Stimulated activated naive CD8-positive, alpha-beta T cell treated with anti-CD3 and anti-CD28 coated beads, Interleukin-15, amount 100 ng/mL, for 72 hours (primary cell): ENCODE results near the gene PGF.
"Not testable (repeated sequence)": the region's sequence is repeated elsewhere in the genome, so short reads cannot be mapped to it uniquely, and the experiment has no call there.

ENCODE experiments used
- ATAC-seq: fragments of 150-1000 bp; cut with Tn5 transposase; 2 replicates; pipeline ENCODE4 v1.10.0; 2021; ENCODE audit warnings: mild to moderate bottlenecking, moderate library complexity
- DNase-seq, 2 donors: peaks; one replicate each; pipeline ENCODE4 v3.0.0; 2021 to 2022
- H3K27ac Mint-ChIP-seq, 2 donors: one replicate each; pipeline ENCODE4 v1.8.0; 2022; ENCODE audit warnings: mild to moderate bottlenecking in 2 of 2, mixed read lengths in 2 of 2, moderate library complexity in 2 of 2
- H3K27me3 Mint-ChIP-seq: one replicate; pipeline ENCODE4 v1.8.0; 2022; ENCODE audit warnings: mixed read lengths
- H3K4me1 Mint-ChIP-seq: one replicate; pipeline ENCODE4 v1.8.0; 2022; ENCODE audit warnings: mild to moderate bottlenecking, mixed read lengths
- H3K4me3 Mint-ChIP-seq, 2 donors: one replicate each; pipeline ENCODE4 v1.8.0; 2022; ENCODE audit warnings: mild to moderate bottlenecking in 2 of 2, mixed read lengths in 2 of 2, moderate library complexity in 1 of 2
- H3K9me3 Mint-ChIP-seq, 2 donors: one replicate each; pipeline ENCODE4 v1.8.0; 2022; ENCODE audit warnings: mixed read lengths in 2 of 2

PGF gene

GRCh38 chr14:74942181-74942580, 13.2 kb downstream of the PGF start:
- Mint-ChIP-seq H3K9me3 (peaks cover 0 to 8% of the 10 kb centered on the region in 2 donors), H3K27ac (peak overlapping the region; percentile 97), H3K4me3 (peak overlapping the region; percentile 77 to 84), H3K27me3 (peaks cover 7% of the 10 kb centered on the region), H3K4me1 (peaks cover 51% of the 10 kb centered on the region)
- DNase-seq (no peak), ATAC-seq (no peak)

- Mint-ChIP-seq H3K4me1 (peaks cover 52% of the 10 kb centered on the region), H3K4me3 (peak overlapping the region; percentile 77 to 84), H3K27ac (peak overlapping the region; percentile 97), H3K27me3 (peaks cover 7% of the 10 kb centered on the region), H3K9me3 (peaks cover 0 to 8% of the 10 kb centered on the region in 2 donors)
- DNase-seq: peak; percentile 48 to 67
- ATAC-seq: peak; percentile 81
These were observed 13.7 kb downstream of the PGF start for GRCh38 chr14:74941676-74942097.

GRCh38 chr14:74940956-74941565, 14.3 kb downstream of the PGF start:
- Mint-ChIP-seq H3K27ac (peak overlapping the region; percentile 97), H3K27me3 (peaks cover 2% of the 10 kb centered on the region), H3K4me1 (peaks cover 46% of the 10 kb centered on the region), H3K9me3 (peaks cover 0 to 8% of the 10 kb centered on the region in 2 donors), H3K4me3 (peak overlapping the region; percentile 77 to 84)
- DNase-seq: no peak
- ATAC-seq: peak; percentile 2

- H3K4me3 Mint-ChIP-seq: no peak overlapping the region
- peaks cover 45% of the 10 kb centered on the region for H3K4me1 Mint-ChIP-seq
- no peak for DNase-seq
- ATAC-seq: no peak
- peaks cover 0 to 8% of the 10 kb centered on the region in 2 donors for H3K9me3 Mint-ChIP-seq
- peaks cover under 1% of the 10 kb centered on the region for H3K27me3 Mint-ChIP-seq
- H3K27ac Mint-ChIP-seq: no peak overlapping the region
These were observed 16.6 kb downstream of the PGF start for GRCh38 chr14:74938531-74939495.

GRCh38 chr14:74937171-74937570, 18.2 kb downstream of the PGF start:
- ATAC-seq (peak; percentile 37), DNase-seq (no peak)
- peaks cover 7% of the 10 kb centered on the region for H3K27me3 Mint-ChIP-seq
- H3K4me1 Mint-ChIP-seq: peaks cover 40% of the 10 kb centered on the region
- no peak overlapping the region for H3K27ac Mint-ChIP-seq
- H3K4me3 Mint-ChIP-seq: no peak overlapping the region
- H3K9me3 Mint-ChIP-seq: peaks cover 0 to 8% of the 10 kb centered on the region in 2 donors

GRCh38 chr14:74936731-74937130, 18.7 kb downstream of the PGF start:
- Mint-ChIP-seq H3K9me3 (peaks cover 0 to 8% of the 10 kb centered on the region in 2 donors), H3K27me3 (peaks cover 7% of the 10 kb centered on the region), H3K4me3 (no peak overlapping the region), H3K4me1 (peaks cover 36% of the 10 kb centered on the region), H3K27ac (no peak overlapping the region)
- DNase-seq (no peak), ATAC-seq (no peak)

- Mint-ChIP-seq H3K4me1 (peaks cover 30% of the 10 kb centered on the region), H3K9me3 (peaks cover 0 to 8% of the 10 kb centered on the region in 2 donors), H3K27ac (no peak overlapping the region), H3K27me3 (peaks cover 7% of the 10 kb centered on the region), H3K4me3 (no peak overlapping the region)
- ATAC-seq: no peak
- DNase-seq: no peak
These were observed 19.2 kb downstream of the PGF start for GRCh38 chr14:74936151-74936550.

- peaks cover 25% of the 10 kb centered on the region for H3K4me1 Mint-ChIP-seq
These were observed 20.1 kb downstream of the PGF start for GRCh38 chr14:74935360-74935680.

GRCh38 chr14:74934476-74935359, 20.7 kb downstream of the PGF start:
- peaks cover 7% of the 10 kb centered on the region for H3K27me3 Mint-ChIP-seq
- no peak for DNase-seq
- H3K9me3 Mint-ChIP-seq: peaks cover 0 to 8% of the 10 kb centered on the region in 2 donors
- peak; percentile 36 for ATAC-seq
- H3K27ac Mint-ChIP-seq: peak overlapping the region in 1 of 2 donors; percentile 54
- H3K4me3 Mint-ChIP-seq: no peak overlapping the region
- peaks cover 20% of the 10 kb centered on the region for H3K4me1 Mint-ChIP-seq

More at GRCh38 chr14:74935360-74935680, 20.1 kb downstream of the PGF start:
- DNase-seq (no peak), ATAC-seq (no peak)
- Mint-ChIP-seq H3K27ac (no peak overlapping the region), H3K9me3 (peaks cover 0 to 8% of the 10 kb centered on the region in 2 donors), H3K4me3 (no peak overlapping the region), H3K27me3 (peaks cover 7% of the 10 kb centered on the region)

GRCh38 chr14:74934041-74934440, 21.4 kb downstream of the PGF start:
- Mint-ChIP-seq H3K4me1 (peaks cover 20% of the 10 kb centered on the region), H3K9me3 (peaks cover 0 to 8% of the 10 kb centered on the region in 2 donors), H3K4me3 (no peak overlapping the region), H3K27me3 (peaks cover 7% of the 10 kb centered on the region), H3K27ac (no peak overlapping the region)
- DNase-seq (no peak), ATAC-seq (no peak)

- H3K4me3 Mint-ChIP-seq: not testable (repeated sequence)
These were observed 22.5 kb downstream of the PGF start for GRCh38 chr14:74932936-74933335.

GRCh38 chr14:74932401-74932901, 22.9 kb downstream of the PGF start:
- DNase-seq: no peak
- peak; percentile 37 for ATAC-seq
- peak overlapping the region; percentile 2 to 16 for H3K4me3 Mint-ChIP-seq

More at GRCh38 chr14:74932936-74933335, 22.5 kb downstream of the PGF start:
- H3K27ac Mint-ChIP-seq, ATAC-seq, DNase-seq, H3K27me3 Mint-ChIP-seq, H3K9me3 Mint-ChIP-seq: not testable (repeated sequence)
- H3K4me1 Mint-ChIP-seq: peaks cover 17% of the 10 kb centered on the region

GRCh38 chr14:74931744-74932143, 23.7 kb downstream of the PGF start:
- H3K4me1 Mint-ChIP-seq, H3K9me3 Mint-ChIP-seq, ATAC-seq, H3K27ac Mint-ChIP-seq, DNase-seq, H3K27me3 Mint-ChIP-seq, H3K4me3 Mint-ChIP-seq: not testable (repeated sequence)

More at GRCh38 chr14:74932401-74932901, 22.9 kb downstream of the PGF start:
- H3K9me3 Mint-ChIP-seq: no peaks in the 10 kb centered on the region
- H3K27ac Mint-ChIP-seq: peak overlapping the region in 1 of 2 donors; percentile 86
- peaks cover 14% of the 10 kb centered on the region for H3K4me1 Mint-ChIP-seq
- peaks cover 7% of the 10 kb centered on the region for H3K27me3 Mint-ChIP-seq

- H3K4me1 Mint-ChIP-seq: peaks cover 9% of the 10 kb centered on the region
- ATAC-seq: no peak
- no peaks in the 10 kb centered on the region for H3K9me3 Mint-ChIP-seq
- peak overlapping the region in 1 of 2 donors; percentile 17 for H3K27ac Mint-ChIP-seq
- H3K4me3 Mint-ChIP-seq: no peak overlapping the region
- H3K27me3 Mint-ChIP-seq: peaks cover 7% of the 10 kb centered on the region
- DNase-seq: no peak
These were observed 26.2 kb downstream of the PGF start for GRCh38 chr14:74929242-74929641.

GRCh38 chr14:74927225-74927624, 28.2 kb downstream of the PGF start:
- H3K27me3 Mint-ChIP-seq: no peaks in the 10 kb centered on the region
- H3K4me1 Mint-ChIP-seq: peaks cover 10% of the 10 kb centered on the region
- no peak overlapping the region for H3K27ac Mint-ChIP-seq
- ATAC-seq (no peak), DNase-seq (no peak)
- H3K9me3 Mint-ChIP-seq: no peaks in the 10 kb centered on the region
- no peak overlapping the region for H3K4me3 Mint-ChIP-seq
